HG03159 (cell line): ENCODE results near the gene MEF2D.

ENCODE experiments used
- ATAC-seq: cut with Tn5 transposase; IDR thresholded peaks from one replicate; pipeline ENCODE4 v1.9.1; 2021; ENCODE audit warnings: mild to moderate bottlenecking, moderate library complexity; ENCODE audit not compliant: unreplicated experiment

Gene MEF2D

DNA sequence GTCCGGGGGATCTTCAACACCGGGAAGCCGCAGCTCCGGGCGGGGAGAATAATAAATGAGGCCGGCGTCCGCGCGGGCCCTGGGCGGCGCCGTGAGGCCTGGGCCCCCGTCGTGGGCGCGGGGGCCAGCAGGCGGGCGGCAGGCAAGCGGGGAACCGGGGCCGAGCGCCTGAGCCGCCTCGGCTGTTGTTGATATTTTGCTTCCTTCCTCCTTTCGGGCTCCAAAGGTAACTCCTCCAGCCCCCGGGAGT lies at the start of gene MEF2D:
TSS of gene MEF2D (minus strand) at position 233 of the 250 bp plus-strand sequence. CDS start 17,483 bp downstream, outside the sequence.
- ATAC-seq = no peak

DNA sequence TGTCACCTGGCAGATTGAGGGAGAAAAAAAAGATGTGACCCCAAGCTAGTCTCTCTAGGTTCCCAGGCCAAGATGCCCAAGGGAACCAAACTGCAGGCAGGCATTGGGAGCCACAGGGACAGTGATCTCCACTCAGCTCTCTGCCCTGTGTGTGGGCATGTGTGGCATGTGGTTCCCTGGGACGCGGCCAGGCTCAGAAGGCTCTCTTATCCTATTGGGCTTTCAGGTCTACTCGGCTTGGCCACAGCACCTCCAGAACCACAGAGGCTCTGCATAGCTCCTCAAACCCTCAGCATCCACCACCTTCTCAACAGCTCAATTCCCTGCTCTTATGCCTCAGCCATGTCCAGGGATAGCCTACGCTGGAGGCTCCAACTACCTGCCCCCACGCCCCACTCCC lies 49.8 kb upstream of the MEF2D start:
- no peak for ATAC-seq

DNA sequence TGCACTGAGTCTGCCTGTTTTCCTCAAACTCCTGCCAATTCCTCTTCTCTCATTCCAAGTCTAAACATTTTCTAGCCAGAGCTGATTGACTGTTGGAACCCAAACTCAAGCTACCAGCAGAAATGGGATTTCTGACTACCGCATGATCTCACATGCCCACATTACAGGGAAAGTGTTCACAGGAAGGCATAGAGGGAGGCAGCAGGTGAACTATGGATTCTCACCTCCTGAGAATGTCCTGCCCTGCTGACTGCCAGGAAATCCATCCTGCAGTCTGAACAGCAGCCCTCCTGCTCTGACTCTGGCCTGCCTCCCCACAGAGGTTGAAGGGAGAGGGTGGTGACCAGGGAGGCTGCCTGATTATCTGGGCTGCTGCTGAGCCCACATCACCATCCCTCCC lies 49.3 kb upstream of the MEF2D start:
- no peak for ATAC-seq

GRCh38 chr1:156549390-156549789 lies 48.8 kb upstream of the MEF2D start:
- ATAC-seq = no peak

- no peak for ATAC-seq
Observed at GRCh38 chr1:156547982-156548381, 47.4 kb upstream of the MEF2D start.

DNA sequence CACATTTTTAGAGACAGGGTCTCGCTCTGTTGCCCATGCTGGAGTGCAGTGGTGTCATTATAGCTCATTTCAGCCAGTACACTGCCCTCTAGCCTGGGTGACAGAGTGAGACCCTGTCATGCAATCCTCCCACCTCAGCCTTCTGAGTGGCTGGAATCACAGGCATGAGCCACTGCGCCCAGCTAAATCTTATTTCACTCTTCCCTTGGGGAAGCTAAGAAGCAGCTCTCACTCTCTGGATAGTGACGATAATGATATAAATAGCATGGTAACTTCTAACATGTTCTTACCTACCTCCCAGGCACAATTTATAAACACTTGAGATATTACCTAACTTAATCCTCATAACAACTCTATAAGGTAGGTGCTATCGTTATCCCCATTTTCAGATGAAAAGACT lies 46.9 kb upstream of the MEF2D start:
- ATAC-seq = no peak

DNA sequence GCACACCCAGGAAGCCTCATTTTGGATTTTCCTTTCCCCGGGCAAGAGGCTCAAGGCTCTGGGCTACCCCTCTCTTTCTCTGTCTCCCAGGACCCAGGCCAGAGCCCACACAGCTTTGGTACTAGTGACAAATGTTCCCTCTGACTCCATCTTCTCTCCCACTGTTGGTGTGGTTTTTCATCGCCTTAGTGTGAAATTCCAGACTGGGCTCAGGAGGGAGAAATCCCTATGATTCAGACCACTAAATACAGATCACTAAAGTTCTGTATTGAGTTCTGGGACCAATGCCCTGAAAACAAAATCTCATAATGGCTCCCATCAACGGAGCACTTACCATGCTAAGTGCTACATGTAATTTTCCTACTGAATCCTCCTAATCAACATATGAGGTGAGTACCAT lies 45.7 kb upstream of the MEF2D start:
- no peak for ATAC-seq

DNA sequence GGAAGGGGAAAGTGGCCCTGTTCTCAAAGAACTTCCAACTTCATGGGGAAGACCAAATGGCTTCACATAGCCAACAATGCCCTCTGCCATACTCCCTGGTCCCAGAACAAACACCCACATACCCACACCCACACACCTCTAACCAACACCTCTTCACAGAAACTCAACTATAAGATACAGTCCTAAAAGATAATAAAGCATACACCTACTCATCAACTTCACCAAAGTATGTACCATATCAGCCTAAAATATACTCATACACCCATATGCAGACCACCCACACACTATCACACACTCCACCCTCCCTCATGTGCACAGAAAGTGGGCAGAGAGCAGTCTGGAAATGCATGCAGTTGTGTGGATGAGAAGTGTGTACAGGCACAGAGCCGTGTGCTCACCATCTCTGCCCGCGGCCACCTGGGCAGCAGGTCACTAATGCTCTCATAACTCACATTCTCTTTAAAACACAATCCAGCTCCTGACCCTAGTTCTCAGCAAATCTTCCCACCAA lies 44.1 kb upstream of the MEF2D start:
- no peak for ATAC-seq

- ATAC-seq = no peak
Observed at GRCh38 chr1:156543066-156543465, 42.5 kb upstream of the MEF2D start.

- no peak for ATAC-seq
Observed at GRCh38 chr1:156540955-156541354, 40.4 kb upstream of the MEF2D start.

DNA sequence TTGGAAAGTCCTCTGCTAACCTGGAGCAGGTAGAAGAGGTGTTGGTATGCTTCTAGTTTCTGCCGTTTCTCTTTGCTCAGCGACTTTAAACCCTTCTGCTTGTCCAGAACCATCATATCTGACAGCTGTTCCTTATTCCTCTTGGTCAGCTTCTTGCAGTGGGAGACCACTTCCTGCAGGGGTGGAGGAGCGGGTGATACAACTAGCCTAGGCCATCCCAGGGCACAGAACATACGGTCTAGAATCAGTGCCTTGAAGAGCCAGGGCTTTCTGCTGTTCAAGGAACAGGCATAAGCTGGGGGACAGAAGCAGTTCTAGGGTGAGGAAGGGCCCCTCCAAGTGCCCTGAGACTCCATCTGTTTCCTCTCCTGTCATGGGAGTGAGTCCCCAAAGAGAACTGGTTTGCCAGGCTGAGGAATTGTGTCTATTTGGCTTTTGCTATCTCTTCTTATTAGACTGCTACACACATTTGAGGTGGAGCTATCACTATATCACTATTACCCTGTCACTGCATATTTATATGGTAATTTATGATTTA lies 39.3 kb upstream of the MEF2D start:
- no peak for ATAC-seq

DNA sequence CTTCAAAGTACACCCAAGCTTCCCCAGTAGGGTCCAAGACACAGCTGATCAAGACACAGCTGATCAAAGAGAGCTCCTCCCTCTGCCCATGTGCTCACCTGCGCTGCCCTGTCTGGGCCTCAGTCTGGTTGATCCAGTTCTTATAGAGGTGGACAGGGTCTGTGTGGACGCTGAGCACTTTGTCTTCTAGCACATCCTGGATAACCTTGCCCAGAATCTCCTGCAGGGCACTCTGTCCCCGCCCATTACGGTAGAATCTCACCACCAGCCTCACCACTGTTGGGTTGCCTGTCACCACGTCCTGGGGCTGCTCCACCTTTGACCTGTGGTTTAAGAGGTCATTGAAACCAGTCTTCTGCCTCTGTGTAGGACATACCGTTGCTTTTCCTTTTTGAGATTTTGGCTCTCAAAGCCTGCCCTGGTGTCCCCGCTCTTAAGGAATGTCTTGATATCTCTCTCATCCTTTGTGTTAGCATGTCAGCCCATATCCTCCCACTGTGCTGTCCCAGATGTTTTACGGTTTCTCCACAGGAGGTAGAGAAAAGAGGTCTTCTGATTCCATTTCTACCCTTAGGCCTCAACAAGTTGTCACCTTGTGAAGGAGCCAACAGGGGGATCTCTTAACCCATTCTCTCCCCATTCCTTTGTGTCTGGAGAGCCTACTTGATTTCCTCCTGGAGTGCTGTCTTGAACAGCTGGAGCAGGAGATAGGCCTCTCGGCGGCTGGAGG lies 38.3 kb upstream of the MEF2D start:
- no peak for ATAC-seq

GRCh38 chr1:156537027-156537426 lies 36.5 kb upstream of the MEF2D start:
- ATAC-seq = no peak

DNA sequence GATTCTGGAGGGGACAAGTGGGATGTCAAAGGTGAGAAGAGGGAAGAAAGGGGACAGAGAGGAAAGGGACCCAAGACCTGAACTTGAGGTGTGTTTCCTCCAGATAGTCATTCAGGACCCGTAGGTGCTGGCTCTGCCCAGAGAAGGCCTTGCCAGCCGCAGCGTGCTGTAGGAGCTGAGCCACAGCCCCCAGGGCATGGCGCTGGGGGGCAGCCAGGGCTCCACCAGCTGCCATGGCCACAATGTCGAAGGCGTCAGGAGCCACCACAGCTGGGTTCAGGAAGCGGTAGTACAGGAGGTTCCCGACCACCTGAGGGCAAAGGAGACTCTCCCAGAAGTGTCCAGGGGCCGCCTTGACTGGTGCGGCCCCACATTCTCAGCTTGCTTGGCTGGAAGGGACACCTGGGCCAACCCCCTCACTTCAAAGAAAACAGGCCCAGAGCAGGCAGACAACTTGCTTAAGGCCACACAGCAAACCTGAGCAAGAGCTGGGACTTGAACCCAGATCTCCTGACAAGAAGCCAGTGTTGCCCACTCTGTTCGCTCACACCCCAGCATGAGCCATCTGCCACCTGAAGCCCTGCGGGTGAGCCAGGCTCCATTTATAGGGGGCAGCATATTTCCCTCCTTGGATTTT lies 34.0 kb upstream of the MEF2D start:
- no peak for ATAC-seq

DNA sequence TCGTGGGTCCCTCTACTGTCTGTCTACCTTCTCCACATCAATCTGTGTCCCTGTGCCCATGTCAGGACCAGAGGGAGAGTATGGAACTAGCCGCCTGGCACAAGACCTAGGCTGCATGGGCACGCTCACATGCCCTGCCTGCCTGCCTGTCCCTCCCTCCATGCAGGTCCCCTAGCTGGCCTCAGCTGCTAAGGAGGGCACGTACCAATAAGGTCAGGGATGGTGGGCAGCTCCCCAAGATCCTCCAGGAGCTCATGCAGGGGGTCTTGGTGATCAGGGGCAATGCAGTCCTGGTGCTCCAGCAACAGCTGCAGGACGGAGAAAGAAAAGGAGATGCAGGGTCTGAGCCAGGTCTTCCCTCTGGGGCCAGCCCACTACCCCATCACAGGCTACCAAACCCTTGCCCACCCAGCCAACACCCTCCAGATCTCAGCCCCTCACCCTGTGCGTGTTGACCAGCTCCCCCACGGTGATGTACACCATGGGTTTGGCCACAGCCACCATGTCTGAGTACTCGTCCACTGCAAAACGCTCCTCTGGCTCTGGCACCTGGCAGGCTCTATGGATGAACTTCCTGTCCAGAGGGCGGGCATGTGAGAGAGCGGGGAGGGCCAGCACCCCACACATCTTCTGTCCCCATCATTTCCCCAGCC lies 33.1 kb upstream of the MEF2D start:
- no peak for ATAC-seq

- no peak for ATAC-seq
Observed at GRCh38 chr1:156532374-156532773, 31.8 kb upstream of the MEF2D start.

GRCh38 chr1:156530006-156530405 lies 29.4 kb upstream of the MEF2D start:
- no peak for ATAC-seq

DNA sequence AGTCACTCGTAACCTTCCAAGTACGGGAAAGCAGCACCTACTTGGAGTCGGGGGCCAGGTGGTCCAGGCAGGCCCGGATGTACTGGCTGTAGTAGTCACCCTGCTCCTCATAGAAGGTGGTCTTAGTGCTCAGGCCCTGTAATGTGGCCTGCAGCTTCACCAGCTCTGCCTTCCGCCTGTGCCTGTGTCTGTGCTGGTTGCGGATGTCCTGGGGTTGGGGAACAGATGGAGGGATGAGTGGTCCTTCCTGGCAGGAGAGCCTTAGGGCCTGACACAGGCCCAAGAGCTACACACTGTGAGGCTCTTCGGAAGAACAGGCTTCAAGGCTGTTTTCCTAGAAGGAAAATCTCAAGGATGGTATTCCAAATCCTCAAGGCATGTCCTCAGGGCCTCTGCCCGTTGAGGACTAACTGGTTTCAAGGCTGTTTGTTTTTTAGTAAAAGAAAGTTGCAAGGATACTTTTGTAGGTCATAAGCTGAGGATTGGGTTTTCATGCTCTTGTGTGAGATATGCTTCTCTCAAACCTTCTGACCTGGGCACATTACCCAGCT lies 28.4 kb upstream of the MEF2D start:
- ATAC-seq = no peak

- ATAC-seq = no peak
Observed at GRCh38 chr1:156528231-156528630, 27.7 kb upstream of the MEF2D start.

GRCh38 chr1:156527584-156527983 lies 27.0 kb upstream of the MEF2D start:
- no peak for ATAC-seq

DNA sequence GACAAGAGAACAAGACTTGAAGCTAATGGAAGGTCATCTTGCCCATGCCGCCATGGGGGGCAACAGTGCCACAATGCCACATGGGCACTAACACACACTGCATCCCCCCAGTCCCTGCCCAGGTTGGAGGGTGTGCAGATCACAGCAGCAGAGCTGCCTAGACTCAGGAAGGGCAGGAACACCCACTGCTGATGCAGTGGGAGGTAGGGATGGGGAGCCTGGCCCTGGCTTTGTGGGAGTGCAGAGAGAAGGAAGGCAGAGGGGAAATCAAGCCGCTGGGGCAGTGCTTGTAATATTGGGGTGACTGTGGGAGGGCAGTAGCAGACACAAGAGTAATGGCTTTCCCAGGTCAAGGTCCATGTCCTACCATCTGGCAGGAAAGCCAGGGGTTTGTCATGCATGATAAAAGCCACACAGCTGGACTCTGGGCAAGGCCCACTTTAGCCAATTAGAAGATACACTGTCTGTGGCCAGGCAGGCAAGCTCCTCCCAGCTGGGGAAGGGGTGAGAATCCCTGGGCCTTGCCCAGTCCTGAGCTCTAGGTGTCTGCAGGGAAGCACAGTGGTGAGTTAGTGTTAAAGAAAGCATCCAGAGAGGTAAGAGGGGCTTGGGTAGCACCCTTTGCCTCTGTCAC lies 25.4 kb upstream of the MEF2D start:
- no peak for ATAC-seq
